ENCODE data around the gene ABL2.
"Not testable (repeated sequence)": the region's sequence is repeated elsewhere in the genome, so short reads cannot be mapped to it uniquely, and the experiment has no call there.

The ABL2 gene

DNA sequence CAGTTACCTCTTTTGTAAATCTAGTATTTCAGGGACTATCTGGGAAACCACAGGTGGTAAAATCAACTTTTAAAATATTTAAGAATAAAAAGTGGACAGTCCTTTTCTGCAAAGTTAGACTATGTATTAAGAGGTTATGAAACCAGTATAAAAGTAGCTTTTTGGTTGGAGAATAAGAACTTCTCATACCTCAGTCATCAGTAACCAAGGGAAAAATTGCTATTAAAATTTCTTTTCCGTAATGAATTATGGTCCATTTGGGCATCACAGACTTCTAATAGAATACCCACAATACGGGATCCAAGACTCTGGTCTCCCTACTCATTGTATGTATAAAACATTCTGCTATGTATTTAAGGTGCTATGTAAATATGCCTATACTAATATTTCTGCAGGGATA lies 51.9 kb downstream of the ABL2 start:
- Histone ChIP-seq H2BK12ac (ENCODE audit: low read length in 2 of 2) (no peak overlapping the region), H3K14ac (ENCODE audit: low read length in 2 of 2) (no peak overlapping the region), H3K27me3 (ENCODE audit: control insufficient read depth in 1 of 2, insufficient read depth in 1 of 2, low read length in 2 of 2) (no peaks in the 10 kb centered on the region), H3K4ac (ENCODE audit: low read depth in 1 of 2, low read length in 2 of 2) (no peak overlapping the region), H3K27ac (ENCODE audit: low read length, poor library complexity, severe bottlenecking) (no peak overlapping the region), H2AFZ (ENCODE audit: low read depth, low read length) (no peak overlapping the region), H3K36me3 (ENCODE audit: control insufficient read depth in 1 of 2, insufficient read depth in 2 of 2, low read depth in 1 of 2, low read length in 2 of 2) (no peaks in the 10 kb centered on the region), H2BK15ac (ENCODE audit: low read depth, poor library complexity, severe bottlenecking) (no peak overlapping the region), H4K8ac (ENCODE audit: low read length) (no peak overlapping the region), H2BK5ac (ENCODE audit: low read depth, low read length, poor library complexity, severe bottlenecking) (no peak overlapping the region), H3K18ac (ENCODE audit: low read depth in 1 of 2, low read length in 2 of 2) (no peak overlapping the region), H3K9ac (ENCODE audit: low read length) (peak overlapping the region; percentile 61), H3K4me2 (ENCODE audit: low read length, poor library complexity, severe bottlenecking) (no peak overlapping the region), H3K9me3 (ENCODE audit: control insufficient read depth, low read length) (no peaks in the 10 kb centered on the region), H2AK5ac (ENCODE audit: low read length, severe bottlenecking) (no peak overlapping the region), H4K91ac (ENCODE audit: low read length) (no peak overlapping the region), H3K4me3 (ENCODE audit: insufficient read depth in 1 of 2, low read depth in 1 of 2, low read length in 2 of 2) (no peak overlapping the region), H3K4me1 (ENCODE audit: control insufficient read depth, insufficient read depth, low read depth, low read length) (peaks cover 4% of the 10 kb centered on the region), H2BK120ac (ENCODE audit: low read depth, low read length) (no peak overlapping the region), H3K79me1 (replicated peaks; ENCODE audit: low read length, poor library complexity, severe bottlenecking) (peaks cover 17% of the 10 kb centered on the region), H3K23ac (ENCODE audit: low read length in 2 of 2) (no peak overlapping the region)
- 100% methylated on average over 1 of the region's 2 CpGs for WGBS
- no peak for DNase-seq

DNA sequence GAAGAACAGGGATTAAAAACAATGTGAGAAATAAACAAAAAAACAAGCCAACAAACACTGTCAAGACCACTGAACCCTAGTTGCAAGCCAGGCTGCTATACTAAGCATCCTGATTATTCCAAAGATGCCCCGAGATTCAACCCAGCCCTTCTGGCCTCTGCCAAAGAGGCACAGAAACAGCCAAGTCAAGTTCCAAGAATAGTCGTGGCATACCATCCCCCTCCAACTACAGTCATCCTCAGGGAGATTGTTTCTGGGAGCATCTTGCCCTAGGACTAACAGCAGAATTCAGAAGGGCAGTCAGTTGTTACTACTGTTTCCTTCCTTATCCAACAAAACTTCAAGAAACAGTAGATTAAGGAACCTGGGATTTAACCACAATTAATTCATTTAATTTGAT lies 52.3 kb downstream of the ABL2 start:
- H4K8ac ChIP-seq (ENCODE audit: low read length), result no peak overlapping the region
- 66% methylated on average over 2 of the region's 2 CpGs for WGBS
- no peak overlapping the region for H3K18ac ChIP-seq (ENCODE audit: low read depth in 1 of 2, low read length in 2 of 2)
- peaks cover 17% of the 10 kb centered on the region for H3K79me1 ChIP-seq (replicated peaks; ENCODE audit: low read length, poor library complexity, severe bottlenecking)
- peak overlapping the region in 1 of 2 experiments; percentile 40 for H3K4me3 ChIP-seq (ENCODE audit: insufficient read depth in 1 of 2, low read depth in 1 of 2, low read length in 2 of 2)
- no peak overlapping the region for H2AFZ ChIP-seq (ENCODE audit: low read depth, low read length)
- H3K36me3 ChIP-seq (ENCODE audit: control insufficient read depth in 1 of 2, insufficient read depth in 2 of 2, low read depth in 1 of 2, low read length in 2 of 2), result no peaks in the 10 kb centered on the region
- H2AK5ac ChIP-seq (ENCODE audit: low read length, severe bottlenecking), result peak overlapping the region; percentile 85
- no peak overlapping the region for H2BK12ac ChIP-seq (ENCODE audit: low read length in 2 of 2)
- H3K4me2 ChIP-seq (ENCODE audit: low read length, poor library complexity, severe bottlenecking), result no peak overlapping the region
- DNase-seq, result peak; percentile 34
- no peaks in the 10 kb centered on the region for H3K9me3 ChIP-seq (ENCODE audit: control insufficient read depth, low read length)
- peak overlapping the region; percentile 49 for H3K27ac ChIP-seq (ENCODE audit: low read length, poor library complexity, severe bottlenecking)
- H3K4ac ChIP-seq (ENCODE audit: low read depth in 1 of 2, low read length in 2 of 2), result no peak overlapping the region
- no peak overlapping the region for H3K14ac ChIP-seq (ENCODE audit: low read length in 2 of 2)
- H3K27me3 ChIP-seq (ENCODE audit: control insufficient read depth in 1 of 2, insufficient read depth in 1 of 2, low read length in 2 of 2), result no peaks in the 10 kb centered on the region
- H2BK15ac ChIP-seq (ENCODE audit: low read depth, poor library complexity, severe bottlenecking), result no peak overlapping the region
- H3K23ac ChIP-seq (ENCODE audit: low read length in 2 of 2), result no peak overlapping the region
- no peak overlapping the region for H4K91ac ChIP-seq (ENCODE audit: low read length)
- H3K4me1 ChIP-seq (ENCODE audit: control insufficient read depth, insufficient read depth, low read depth, low read length), result peaks cover 4% of the 10 kb centered on the region
- H2BK120ac ChIP-seq (ENCODE audit: low read depth, low read length), result no peak overlapping the region
- H3K9ac ChIP-seq (ENCODE audit: low read length), result peak overlapping the region; percentile 61
- H2BK5ac ChIP-seq (ENCODE audit: low read depth, low read length, poor library complexity, severe bottlenecking), result no peak overlapping the region

DNA sequence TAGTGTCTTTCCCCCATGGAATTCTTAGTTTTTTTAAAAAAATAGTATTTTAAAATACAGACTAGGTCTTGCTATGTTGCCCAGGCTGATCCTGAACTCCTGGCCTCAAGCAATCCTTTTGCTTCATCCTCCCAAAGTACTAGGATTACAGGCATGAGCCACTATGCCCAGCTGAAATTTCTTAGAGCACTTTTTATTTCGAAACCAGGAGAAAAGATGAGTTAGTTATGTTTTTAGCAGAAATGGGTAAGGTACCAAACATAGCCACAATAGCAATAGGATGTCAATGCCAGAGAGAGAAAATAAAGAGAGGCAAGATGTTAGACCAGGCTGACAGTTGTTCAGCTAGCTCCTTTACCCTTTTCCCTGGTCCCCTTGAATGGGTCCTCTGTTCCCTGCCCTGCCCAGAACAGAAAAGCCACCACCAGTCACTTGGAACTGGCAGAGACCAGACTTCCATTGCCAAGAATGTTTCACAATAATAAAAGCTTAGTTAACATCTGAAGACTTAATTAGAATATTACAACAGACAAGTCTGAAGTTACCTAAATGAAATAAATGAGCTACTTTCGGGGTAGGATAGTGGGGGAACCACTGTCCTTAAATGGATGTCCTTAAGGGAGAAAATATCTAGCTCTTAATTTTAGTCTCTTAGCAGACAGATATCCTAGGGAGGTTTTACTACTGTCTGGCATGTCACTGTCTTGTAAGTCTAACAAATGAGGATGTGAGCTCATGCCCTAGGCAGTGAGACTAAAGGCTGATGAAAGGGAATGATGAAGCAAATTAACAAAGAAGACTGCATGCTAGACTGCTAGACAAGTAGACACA lies 54.3 kb downstream of the ABL2 start:
- Histone ChIP-seq H3K27me3 (ENCODE audit: control insufficient read depth in 1 of 2, insufficient read depth in 1 of 2, low read length in 2 of 2) (no peaks in the 10 kb centered on the region), H3K36me3 (ENCODE audit: control insufficient read depth in 1 of 2, insufficient read depth in 2 of 2, low read depth in 1 of 2, low read length in 2 of 2) (no peaks in the 10 kb centered on the region), H4K8ac (ENCODE audit: low read length) (no peak overlapping the region), H2BK5ac (ENCODE audit: low read depth, low read length, poor library complexity, severe bottlenecking) (no peak overlapping the region), H3K27ac (ENCODE audit: low read length, poor library complexity, severe bottlenecking) (no peak overlapping the region), H3K4me2 (ENCODE audit: low read length, poor library complexity, severe bottlenecking) (no peak overlapping the region), H3K23ac (ENCODE audit: low read length in 2 of 2) (no peak overlapping the region), H2BK15ac (ENCODE audit: low read depth, poor library complexity, severe bottlenecking) (no peak overlapping the region), H2BK12ac (ENCODE audit: low read length in 2 of 2) (no peak overlapping the region), H3K4me1 (ENCODE audit: control insufficient read depth, insufficient read depth, low read depth, low read length) (peaks cover 5% of the 10 kb centered on the region), H2AFZ (ENCODE audit: low read depth, low read length) (no peak overlapping the region), H3K18ac (ENCODE audit: low read depth in 1 of 2, low read length in 2 of 2) (no peak overlapping the region), H3K79me1 (replicated peaks; ENCODE audit: low read length, poor library complexity, severe bottlenecking) (peaks cover 12% of the 10 kb centered on the region), H2AK5ac (ENCODE audit: low read length, severe bottlenecking) (no peak overlapping the region), H3K9me3 (ENCODE audit: control insufficient read depth, low read length) (no peaks in the 10 kb centered on the region), H3K4ac (ENCODE audit: low read depth in 1 of 2, low read length in 2 of 2) (no peak overlapping the region), H2BK120ac (ENCODE audit: low read depth, low read length) (no peak overlapping the region), H4K91ac (ENCODE audit: low read length) (no peak overlapping the region), H3K14ac (ENCODE audit: low read length in 2 of 2) (no peak overlapping the region), H3K4me3 (ENCODE audit: insufficient read depth in 1 of 2, low read depth in 1 of 2, low read length in 2 of 2) (peak overlapping the region in 1 of 2 experiments; percentile 10), H3K9ac (ENCODE audit: low read length) (peak overlapping the region; percentile 67)
- peak; percentile 75 for DNase-seq
- WGBS, result 100% methylated on average over 2 of the region's 2 CpGs

DNA sequence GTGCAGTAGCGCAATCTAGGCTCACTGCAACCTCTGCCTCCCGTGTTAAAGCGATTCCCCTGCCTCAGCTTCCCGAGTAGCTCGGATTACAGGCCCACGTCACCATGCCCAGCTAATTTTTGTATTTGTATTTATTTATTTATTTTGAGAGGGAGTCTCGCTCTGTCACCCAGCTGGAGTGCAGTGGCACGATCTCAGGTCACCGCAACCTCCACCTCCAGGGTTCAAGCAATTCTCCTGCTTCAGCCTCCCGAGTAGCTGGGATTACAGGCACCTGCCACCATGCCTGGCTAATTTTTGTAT lies 59.1 kb downstream of the ABL2 start:
- not testable (repeated sequence) for H4K91ac ChIP-seq (ENCODE audit: low read length); H3K9me3 ChIP-seq (ENCODE audit: control insufficient read depth, low read length); H3K27ac ChIP-seq (ENCODE audit: low read length, poor library complexity, severe bottlenecking); H3K4ac ChIP-seq (ENCODE audit: low read depth in 1 of 2, low read length in 2 of 2); DNase-seq; H2AFZ ChIP-seq (ENCODE audit: low read depth, low read length); H2AK5ac ChIP-seq (ENCODE audit: low read length, severe bottlenecking); H2BK5ac ChIP-seq (ENCODE audit: low read depth, low read length, poor library complexity, severe bottlenecking); H3K14ac ChIP-seq (ENCODE audit: low read length in 2 of 2); H3K79me1 ChIP-seq (replicated peaks; ENCODE audit: low read length, poor library complexity, severe bottlenecking); H3K23ac ChIP-seq (ENCODE audit: low read length in 2 of 2); H3K36me3 ChIP-seq (ENCODE audit: control insufficient read depth in 1 of 2, insufficient read depth in 2 of 2, low read depth in 1 of 2, low read length in 2 of 2); H2BK120ac ChIP-seq (ENCODE audit: low read depth, low read length); H2BK15ac ChIP-seq (ENCODE audit: low read depth, poor library complexity, severe bottlenecking); H3K27me3 ChIP-seq (ENCODE audit: control insufficient read depth in 1 of 2, insufficient read depth in 1 of 2, low read length in 2 of 2); H2BK12ac ChIP-seq (ENCODE audit: low read length in 2 of 2); H3K4me2 ChIP-seq (ENCODE audit: low read length, poor library complexity, severe bottlenecking); H4K8ac ChIP-seq (ENCODE audit: low read length); H3K4me1 ChIP-seq (ENCODE audit: control insufficient read depth, insufficient read depth, low read depth, low read length); H3K18ac ChIP-seq (ENCODE audit: low read depth in 1 of 2, low read length in 2 of 2)
- 94% methylated on average over 7 of the region's 10 CpGs for WGBS
- Histone ChIP-seq H3K4me3 (ENCODE audit: insufficient read depth in 1 of 2, low read depth in 1 of 2, low read length in 2 of 2) (peak overlapping the region in 1 of 2 experiments; percentile 49), H3K9ac (ENCODE audit: low read length) (peak overlapping the region; percentile 85)
